ENCODE measurements around the gene ZNRF4. TPM values are rescaled to one million over a fixed set of nuclear protein-coding genes. Genes with fewer than 3 reads are reported as not detected.
"Not testable (repeated sequence)": the region's sequence is repeated elsewhere in the genome, so short reads cannot be mapped to it uniquely, and the experiment has no call there.

ZNRF4 gene, protein sequence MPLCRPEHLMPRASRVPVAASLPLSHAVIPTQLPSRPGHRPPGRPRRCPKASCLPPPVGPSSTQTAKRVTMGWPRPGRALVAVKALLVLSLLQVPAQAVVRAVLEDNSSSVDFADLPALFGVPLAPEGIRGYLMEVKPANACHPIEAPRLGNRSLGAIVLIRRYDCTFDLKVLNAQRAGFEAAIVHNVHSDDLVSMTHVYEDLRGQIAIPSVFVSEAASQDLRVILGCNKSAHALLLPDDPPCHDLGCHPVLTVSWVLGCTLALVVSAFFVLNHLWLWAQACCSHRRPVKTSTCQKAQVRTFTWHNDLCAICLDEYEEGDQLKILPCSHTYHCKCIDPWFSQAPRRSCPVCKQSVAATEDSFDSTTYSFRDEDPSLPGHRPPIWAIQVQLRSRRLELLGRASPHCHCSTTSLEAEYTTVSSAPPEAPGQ
- not detected for polyA plus RNA-seq (2013, experiment 1 of 2; ENCODE audit: insufficient read length)
- not detected for polyA plus RNA-seq (2013, experiment 2 of 2; ENCODE audit: insufficient read length)

GRCh38 chr19:5455367-5456129, at the start of gene ZNRF4:
Gene ZNRF4 (plus strand): TSS chr19:5455417. CDS start chr19:5455492, 75 bp downstream.
- DNase-seq, result no peak

DNA sequence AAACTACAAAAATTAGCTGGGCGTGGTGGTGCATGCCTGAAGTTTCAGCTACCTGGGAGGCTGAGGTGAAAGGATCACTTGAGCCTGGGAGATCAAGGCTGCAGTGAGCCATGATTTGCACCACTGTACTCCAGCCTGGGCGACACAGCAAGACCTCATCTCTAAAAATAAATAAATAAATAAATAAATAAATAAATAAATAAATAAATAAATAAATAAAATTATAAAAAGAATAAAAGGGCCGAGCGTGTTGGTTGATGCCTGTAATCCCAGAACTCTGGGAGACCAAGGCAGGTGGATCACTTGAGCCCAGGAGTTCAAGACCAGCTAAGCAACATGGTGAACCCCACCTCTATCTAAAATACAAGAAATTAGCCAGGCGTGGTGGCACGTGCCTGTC, 49.0 kb upstream of the ZNRF4 start:
- DNase-seq, result not testable (repeated sequence)

GRCh38 chr19:5406816-5407215, 48.4 kb upstream of the ZNRF4 start:
- DNase-seq, result no peak

GRCh38 chr19:5407356-5407755, 47.9 kb upstream of the ZNRF4 start:
- peak; percentile 7 for DNase-seq

DNA sequence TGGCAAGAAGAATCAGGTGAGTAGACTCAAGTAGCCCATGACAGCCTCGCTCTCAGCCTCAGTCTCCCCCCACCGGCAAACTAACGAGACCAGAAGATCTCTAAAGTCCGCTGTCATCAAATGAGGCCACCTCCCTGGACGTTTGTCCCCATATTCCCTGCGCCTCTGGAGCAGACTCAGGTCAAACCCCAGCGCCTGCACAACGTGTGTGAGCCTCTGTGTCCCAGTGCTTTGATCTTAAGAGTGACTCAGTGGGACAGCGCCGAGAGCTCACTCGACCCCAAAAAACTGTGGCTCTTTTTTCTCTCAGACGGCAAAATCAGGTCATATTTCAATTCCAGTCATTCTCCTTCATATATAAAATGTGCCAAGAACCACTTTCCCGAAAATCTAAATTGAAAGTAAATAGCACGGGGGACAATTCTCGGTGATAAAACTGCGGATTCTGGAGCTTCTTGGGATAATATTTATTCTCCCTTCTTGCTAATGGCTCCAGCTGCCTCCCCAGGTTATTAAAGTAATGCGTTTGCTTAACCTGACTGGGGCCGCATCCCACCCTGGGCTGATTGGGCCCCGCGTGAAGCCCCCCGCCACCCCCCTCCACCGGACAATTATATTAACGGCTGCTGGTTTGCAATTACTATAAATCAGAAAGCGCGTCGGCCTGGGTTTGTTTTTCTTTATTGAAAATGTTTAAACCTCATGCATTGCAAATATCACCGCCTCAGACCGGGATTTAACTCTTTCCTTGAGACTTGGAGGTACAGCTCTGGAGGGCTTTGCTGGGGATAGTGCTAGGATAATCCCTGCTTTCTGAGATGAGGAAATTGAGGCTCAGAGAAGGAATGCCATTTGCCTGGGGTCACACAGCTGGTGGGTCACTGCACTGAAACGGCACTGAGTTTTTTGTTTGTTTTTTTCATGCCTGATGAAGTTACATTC, 37.5 kb upstream of the ZNRF4 start:
- no peak for DNase-seq

- DNase-seq, result no peak
Observed at GRCh38 chr19:5418677-5419076, 36.5 kb upstream of the ZNRF4 start.

DNA sequence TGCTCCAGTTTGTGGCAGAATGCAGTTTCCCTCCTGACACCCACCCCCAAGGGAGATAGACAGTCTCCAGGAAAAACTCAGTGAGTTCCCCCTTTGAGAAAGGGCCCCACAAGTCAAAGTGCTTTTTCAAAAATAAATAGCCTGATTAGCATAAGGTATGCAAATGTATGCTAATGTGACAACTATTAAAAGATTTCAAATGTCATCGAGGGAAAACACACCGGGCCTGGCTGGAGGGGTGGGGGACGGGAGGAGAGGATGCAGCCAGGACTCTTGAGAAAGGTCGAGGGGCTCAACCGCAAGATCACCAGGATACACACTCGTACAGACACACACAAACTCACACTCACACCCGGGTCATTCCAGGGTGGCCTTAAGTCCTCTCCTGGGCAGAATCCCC, 34.3 kb upstream of the ZNRF4 start:
- no peak for DNase-seq

- no peak for DNase-seq
Observed at GRCh38 chr19:5423567-5424125, 31.6 kb upstream of the ZNRF4 start.

DNA sequence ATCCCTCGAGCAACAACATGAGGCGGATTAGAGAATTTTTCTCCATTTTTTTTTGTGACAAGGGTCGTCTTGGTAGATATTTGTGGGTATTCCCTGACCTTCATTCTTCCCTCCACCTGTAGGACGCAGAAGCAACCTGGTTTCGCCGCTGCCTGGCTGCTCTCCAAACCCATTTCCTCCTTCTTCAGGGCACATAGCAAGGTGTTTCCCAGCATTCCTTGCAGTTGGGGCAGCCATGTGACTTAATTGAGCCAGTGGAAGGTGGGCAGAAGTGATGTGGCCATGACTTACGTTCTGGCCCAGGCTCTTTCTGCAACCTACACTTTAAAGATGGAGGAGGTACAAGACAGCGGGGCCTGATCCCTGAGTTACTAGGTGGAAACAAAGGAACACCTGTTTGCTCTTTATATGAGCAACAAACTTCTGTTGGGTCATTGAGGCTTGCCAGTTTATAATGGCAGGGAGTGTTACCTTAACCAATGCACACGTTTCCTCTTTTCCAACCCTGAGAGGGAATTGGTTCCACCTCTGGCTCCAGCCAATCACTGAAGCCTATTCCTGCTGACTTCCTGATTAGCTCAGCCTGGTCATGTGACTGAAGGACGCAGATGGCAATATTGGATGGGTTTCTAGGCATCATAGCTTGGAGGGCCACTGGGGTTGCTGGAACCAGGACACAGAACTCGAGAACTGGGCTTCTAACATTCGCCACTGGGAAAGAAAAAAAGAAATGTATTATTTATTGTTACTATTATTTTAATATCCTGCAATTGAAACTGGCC, 30.8 kb upstream of the ZNRF4 start:
- no peak for DNase-seq

GRCh38 chr19:5425260-5425659, 30.0 kb upstream of the ZNRF4 start:
- DNase-seq, result no peak

- DNase-seq, result no peak
Observed at GRCh38 chr19:5430237-5430636, 25.0 kb upstream of the ZNRF4 start.

GRCh38 chr19:5432687-5433086, 22.5 kb upstream of the ZNRF4 start:
- no peak for DNase-seq

DNA sequence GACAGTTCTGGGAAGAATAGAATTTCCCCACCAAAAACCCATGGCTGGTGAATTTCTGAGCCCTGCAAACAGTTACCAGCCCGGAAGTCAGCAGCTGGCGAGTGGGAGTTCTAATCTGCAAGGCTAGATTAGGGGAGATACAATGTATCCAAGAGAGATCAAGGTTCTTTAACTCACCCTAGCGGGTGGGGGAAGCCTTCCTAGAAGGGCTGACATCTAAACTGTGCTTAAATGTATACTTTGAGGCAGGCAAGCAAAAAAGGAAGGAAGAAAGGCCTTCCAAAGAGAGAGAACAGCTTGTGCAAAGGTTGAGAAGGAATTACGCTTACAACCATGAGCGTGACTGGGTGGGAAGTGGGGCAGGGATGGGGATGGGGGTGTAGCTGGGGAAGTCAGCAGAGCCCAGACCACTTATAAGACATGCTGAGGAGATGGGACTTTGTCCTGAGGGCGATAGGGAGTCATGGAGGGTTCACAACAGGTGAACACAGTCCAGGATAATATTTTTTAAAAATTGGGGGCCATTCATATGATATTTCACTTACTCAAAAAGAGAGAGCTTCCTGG, 20.8 kb upstream of the ZNRF4 start:
- no peak for DNase-seq

DNA sequence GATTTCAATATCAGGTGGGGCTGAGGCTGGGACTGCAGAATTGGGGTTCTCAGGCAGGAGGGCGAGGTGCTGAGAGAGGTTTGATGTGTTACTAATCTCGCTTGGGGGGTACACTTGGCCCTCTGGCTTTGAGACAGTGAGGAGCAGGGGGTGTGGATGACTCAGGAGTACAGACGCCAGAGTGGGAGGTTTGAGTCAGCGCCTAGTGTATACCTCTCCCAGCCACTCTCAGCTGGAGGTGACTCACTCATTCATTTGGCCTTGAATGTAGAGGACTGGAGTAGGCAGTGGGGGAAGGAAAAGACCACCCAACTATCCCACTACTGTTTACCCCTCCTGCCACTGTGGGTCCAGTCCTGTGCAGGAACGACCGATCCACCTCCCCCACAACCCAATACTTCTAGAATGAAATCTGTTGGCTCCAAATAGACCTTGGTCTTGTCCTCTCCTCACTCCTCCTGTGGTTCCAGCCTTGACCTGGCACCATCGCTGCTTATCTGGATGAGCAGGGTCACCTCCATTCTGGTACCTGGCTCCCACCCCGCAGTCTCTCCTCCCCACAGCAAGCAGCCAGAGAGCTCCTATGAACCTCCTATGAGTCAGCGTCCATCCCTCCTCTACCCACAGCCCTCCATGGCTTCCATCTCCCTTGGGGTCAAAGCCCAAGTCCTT, 20.1 kb upstream of the ZNRF4 start:
- DNase-seq, result peak; percentile 80

- no peak for DNase-seq
Observed at GRCh38 chr19:5435642-5436017, 19.6 kb upstream of the ZNRF4 start.

- peak; percentile 84 for DNase-seq
Observed at GRCh38 chr19:5436106-5436947, 18.9 kb upstream of the ZNRF4 start.

DNA sequence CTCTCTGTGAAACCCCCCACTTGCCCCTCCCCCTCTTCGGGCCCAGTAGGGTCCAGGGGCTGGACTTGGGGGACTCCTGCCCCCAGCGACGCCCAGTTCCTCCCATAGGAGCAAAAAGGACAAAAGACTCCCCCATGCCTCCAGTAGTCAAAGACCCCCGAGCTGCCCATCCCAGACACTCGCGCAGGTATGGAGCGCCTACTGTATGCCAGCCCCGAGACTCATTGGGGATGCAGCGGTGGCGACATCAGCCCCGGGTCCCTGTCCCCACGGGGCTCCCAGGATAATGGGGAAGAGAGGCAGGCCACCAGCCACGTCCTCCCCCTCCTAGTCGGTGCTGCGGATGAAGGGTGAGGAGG, 18.3 kb upstream of the ZNRF4 start:
- DNase-seq, result no peak

GRCh38 chr19:5438756-5439155, 16.5 kb upstream of the ZNRF4 start:
- not testable (repeated sequence) for DNase-seq

DNA sequence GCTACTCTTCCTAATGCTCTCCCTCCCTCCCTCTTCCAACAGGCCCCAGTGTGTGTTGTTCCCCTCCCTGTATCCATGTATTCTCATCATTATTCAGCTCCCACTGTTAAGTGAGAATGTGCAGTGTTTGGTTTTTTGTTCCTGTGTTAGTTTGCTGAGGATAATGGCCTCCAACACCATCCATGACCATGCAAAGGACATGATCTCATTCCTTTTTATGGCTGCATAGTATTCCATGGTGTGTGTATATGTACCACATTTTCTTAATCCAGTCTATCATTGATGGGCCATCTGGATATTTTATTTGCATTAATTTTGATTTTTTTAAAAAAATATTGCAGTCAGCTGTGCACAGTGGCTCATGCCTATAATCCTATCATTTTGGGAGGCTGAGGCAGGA, 15.8 kb upstream of the ZNRF4 start:
- no peak for DNase-seq

DNA sequence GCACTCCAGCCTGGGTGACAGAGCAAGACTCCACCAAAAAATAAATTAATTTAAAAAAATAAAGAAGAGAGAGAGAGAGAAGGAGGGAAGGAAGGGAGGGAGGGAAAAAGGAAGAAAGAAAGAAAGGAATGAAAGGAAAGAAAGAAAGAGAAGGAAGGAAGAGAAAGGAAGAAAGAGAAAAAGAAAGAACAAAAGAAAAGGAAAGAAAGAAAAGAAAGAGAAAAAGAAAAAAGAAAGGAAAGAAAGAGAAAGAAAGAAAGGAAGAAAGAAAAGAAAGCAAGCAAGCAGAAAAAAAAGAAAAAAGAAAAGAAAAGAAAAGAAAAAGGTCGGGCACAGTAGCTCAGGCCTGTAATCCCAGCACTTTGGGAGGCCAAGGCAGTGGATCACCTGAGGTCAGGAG, 14.9 kb upstream of the ZNRF4 start:
- DNase-seq, result no peak
